ENCODE measurements around the gene GTF3C5.

The GTF3C5 gene

GRCh38 chr9:133099726-133100505, 69.1 kb downstream of the GTF3C5 start:
- DNase-seq (ENCODE audit: low read depth, low spot score), result no peak
- no peak for TF ChIP-seq CTCF (IDR thresholded peaks at IDR 0.05; ENCODE audit: insufficient read depth, low read length, missing control alignments)
- no peak overlapping the region for H3K4me3 ChIP-seq (ENCODE audit: low read depth, low read length)
- POLR2A ChIA-PET, result no interaction called here
- CTCF ChIA-PET, result interaction anchor here (2.0 to 30.1 kb wide), 3 partner anchors 9 to 49 kb away, joined by 9 to 739 read pairs (median 20); no protein-coding TSS in a partner anchor

GRCh38 chr9:133100506-133101355, 69.9 kb downstream of the GTF3C5 start:
- no peak for DNase-seq (ENCODE audit: low read depth, low spot score)
- POLR2A ChIA-PET, result no interaction called here
- CTCF ChIA-PET, result interaction anchor here (1.1 to 30.1 kb wide), 5 partner anchors 8 to 63 kb away, joined by 3 to 739 read pairs (median 20); partner anchors contain the start of gene GBGT1
- no peak for TF ChIP-seq CTCF (IDR thresholded peaks at IDR 0.05; ENCODE audit: insufficient read depth, low read length, missing control alignments)
- H3K4me3 ChIP-seq (ENCODE audit: low read depth, low read length), result no peak overlapping the region

- POLR2A ChIA-PET, result no interaction called here
- no peak for DNase-seq (ENCODE audit: low read depth, low spot score)
- TF ChIP-seq CTCF (IDR thresholded peaks at IDR 0.05; ENCODE audit: insufficient read depth, low read length, missing control alignments), result no peak
- CTCF ChIA-PET, result interaction anchor here (0.9 to 30.1 kb wide), 13 partner anchors 7 to 66 kb away, joined by 3 to 739 read pairs (median 7); partner anchors contain the start of gene GBGT1
- H3K4me3 ChIP-seq (ENCODE audit: low read depth, low read length), result no peak overlapping the region
Observed at GRCh38 chr9:133101356-133102189, 70.8 kb downstream of the GTF3C5 start.

- CTCF ChIA-PET, result interaction anchor here (0.7 to 30.1 kb wide), 22 partner anchors 8 to 78 kb away, joined by 3 to 739 read pairs (median 4); partner anchors contain the start of gene GBGT1
- no peak for TF ChIP-seq CTCF (IDR thresholded peaks at IDR 0.05; ENCODE audit: insufficient read depth, low read length, missing control alignments)
- POLR2A ChIA-PET, result no interaction called here
- H3K4me3 ChIP-seq (ENCODE audit: low read depth, low read length), result no peak overlapping the region
- no peak for DNase-seq (ENCODE audit: low read depth, low spot score)
Observed at GRCh38 chr9:133102190-133103021, 71.6 kb downstream of the GTF3C5 start.

GRCh38 chr9:133103183-133103986, 72.6 kb downstream of the GTF3C5 start:
- no peak for DNase-seq (ENCODE audit: low read depth, low spot score)
- TF ChIP-seq CTCF (IDR thresholded peaks at IDR 0.05; ENCODE audit: insufficient read depth, low read length, missing control alignments), result peak; percentile 90
- POLR2A ChIA-PET, result no interaction called here
- CTCF ChIA-PET, result interaction anchor here (0.6 to 30.1 kb wide), 22 partner anchors 8 to 77 kb away, joined by 3 to 739 read pairs (median 4); no protein-coding TSS in a partner anchor
- no peak overlapping the region for H3K4me3 ChIP-seq (ENCODE audit: low read depth, low read length)

All from AG04449 (cell line).